ENCODE measurements around the gene CBLC.

Gene CBLC

GRCh38 chr19:44846455-44847143 lies 68.9 kb downstream of the CBLC start:
- Histone ChIP-seq H3K36me3 (replicated peaks in 1 of 2; ENCODE audit: control insufficient read depth in 2 of 2, insufficient read depth in 2 of 2, low read length in 2 of 2) (peaks cover 4 to 14% of the 10 kb centered on the region in 2 donors), H3K79me1 (ENCODE audit: low read depth, low read length) (peaks cover 11% of the 10 kb centered on the region), H3K9me3 (replicated peaks in 1 of 2; ENCODE audit: control insufficient read depth in 2 of 2, insufficient read depth in 1 of 2, low read depth in 1 of 2, low read length in 2 of 2) (no peaks in the 10 kb centered on the region), H3K27me3 (ENCODE audit: control insufficient read depth in 3 of 3, insufficient read depth in 3 of 3, low read depth in 1 of 3, low read length in 3 of 3) (no peaks in the 10 kb centered on the region), H3K4me1 (ENCODE audit: control insufficient read depth in 2 of 2, insufficient read depth in 1 of 2, low read depth in 1 of 2, low read length in 2 of 2) (peaks cover 19 to 21% of the 10 kb centered on the region in 2 donors), H3K14ac (ENCODE audit: low read length) (peak overlapping the region; percentile 95), H3K9ac (ENCODE audit: low read depth, low read length, poor library complexity) (peak overlapping the region; percentile 99), H3K4me2 (ENCODE audit: insufficient read depth, low read length, poor library complexity, severe bottlenecking) (peak overlapping the region; percentile 99), H4K91ac (ENCODE audit: low read depth, low read length, poor library complexity) (no peak overlapping the region), H3K4ac (ENCODE audit: low read length) (peak overlapping the region; percentile 90), H3K27ac (replicated peaks; ENCODE audit: low read length) (peak overlapping the region; percentile 97), H2BK12ac (ENCODE audit: low read length) (peak overlapping the region; percentile 99), H3K4me3 (ENCODE audit: low read length in 2 of 2) (peak overlapping the region; percentile 65 to 98), H4K8ac (ENCODE audit: low read depth, low read length) (no peak overlapping the region), H2BK120ac (ENCODE audit: low read depth, low read length) (peak overlapping the region; percentile 92), H3K23ac (ENCODE audit: low read depth, low read length, poor library complexity) (peak overlapping the region; percentile 98), H2BK5ac (ENCODE audit: low read length) (peak overlapping the region; percentile 100), H2BK15ac (ENCODE audit: low read length) (peak overlapping the region; percentile 99), H3K18ac (ENCODE audit: low read length) (peak overlapping the region; percentile 100), H2AFZ (ENCODE audit: low read length) (peak overlapping the region; percentile 96), H2AK5ac (ENCODE audit: low read depth, low read length) (peak overlapping the region; percentile 100)
- DNase-seq (ENCODE audit: low spot score), result peak; percentile 89
- no CpG with 5 or more reads among the region's 51 CpGs for WGBS, 2 donors (ENCODE audit: extremely low coverage in 2 of 2, insufficient read length in 2 of 2, insufficient replicate concordance in 1 of 2)

- peak overlapping the region; percentile 93 for H2BK120ac ChIP-seq (ENCODE audit: low read depth, low read length)
- no CpG with 5 or more reads among the region's 47 CpGs for WGBS, 2 donors (ENCODE audit: extremely low coverage in 2 of 2, insufficient read length in 2 of 2, insufficient replicate concordance in 1 of 2)
- DNase-seq (ENCODE audit: low spot score), result peak; percentile 43
- H3K79me1 ChIP-seq (ENCODE audit: low read depth, low read length), result peaks cover 13% of the 10 kb centered on the region
- H2BK5ac ChIP-seq (ENCODE audit: low read length), result peak overlapping the region; percentile 100
- peaks cover 5 to 17% of the 10 kb centered on the region in 2 donors for H3K36me3 ChIP-seq (replicated peaks in 1 of 2; ENCODE audit: control insufficient read depth in 2 of 2, insufficient read depth in 2 of 2, low read length in 2 of 2)
- peak overlapping the region; percentile 39 for H3K4ac ChIP-seq (ENCODE audit: low read length)
- H3K14ac ChIP-seq (ENCODE audit: low read length), result peak overlapping the region; percentile 47
- H3K9ac ChIP-seq (ENCODE audit: low read depth, low read length, poor library complexity), result peak overlapping the region; percentile 78
- H4K91ac ChIP-seq (ENCODE audit: low read depth, low read length, poor library complexity), result no peak overlapping the region
- H3K9me3 ChIP-seq (replicated peaks in 1 of 2; ENCODE audit: control insufficient read depth in 2 of 2, insufficient read depth in 1 of 2, low read depth in 1 of 2, low read length in 2 of 2), result no peaks in the 10 kb centered on the region
- H3K18ac ChIP-seq (ENCODE audit: low read length), result peak overlapping the region; percentile 96
- no peak overlapping the region for H4K8ac ChIP-seq (ENCODE audit: low read depth, low read length)
- H3K4me1 ChIP-seq (ENCODE audit: control insufficient read depth in 2 of 2, insufficient read depth in 1 of 2, low read depth in 1 of 2, low read length in 2 of 2), result peaks cover 19 to 22% of the 10 kb centered on the region in 2 donors
- no peak overlapping the region for H2BK12ac ChIP-seq (ENCODE audit: low read length)
- H3K23ac ChIP-seq (ENCODE audit: low read depth, low read length, poor library complexity), result peak overlapping the region; percentile 25
- peak overlapping the region; percentile 99 for H3K4me2 ChIP-seq (ENCODE audit: insufficient read depth, low read length, poor library complexity, severe bottlenecking)
- peak overlapping the region; percentile 65 for H2BK15ac ChIP-seq (ENCODE audit: low read length)
- no peaks in the 10 kb centered on the region for H3K27me3 ChIP-seq (ENCODE audit: control insufficient read depth in 3 of 3, insufficient read depth in 3 of 3, low read depth in 1 of 3, low read length in 3 of 3)
- peak overlapping the region; percentile 96 for H2AFZ ChIP-seq (ENCODE audit: low read length)
- H3K27ac ChIP-seq (replicated peaks; ENCODE audit: low read length), result peak overlapping the region; percentile 97
- peak overlapping the region; percentile 79 for H2AK5ac ChIP-seq (ENCODE audit: low read depth, low read length)
- H3K4me3 ChIP-seq (ENCODE audit: low read length in 2 of 2), result peak overlapping the region; percentile 65 to 98
Measured at GRCh38 chr19:44847144-44848035, 69.7 kb downstream of the CBLC start.

- H2AFZ ChIP-seq (ENCODE audit: low read length), result peak overlapping the region; percentile 96
Measured at GRCh38 chr19:44848036-44848811, 70.5 kb downstream of the CBLC start.

More at GRCh38 chr19:44848036-44848811, 70.5 kb downstream of the CBLC start:
- no CpG with 5 or more reads among the region's 19 CpGs for WGBS, 2 donors (ENCODE audit: extremely low coverage in 2 of 2, insufficient read length in 2 of 2, insufficient replicate concordance in 1 of 2)
- Histone ChIP-seq H4K8ac (ENCODE audit: low read depth, low read length) (no peak overlapping the region), H2BK15ac (ENCODE audit: low read length) (peak overlapping the region; percentile 65), H3K27me3 (ENCODE audit: control insufficient read depth in 3 of 3, insufficient read depth in 3 of 3, low read depth in 1 of 3, low read length in 3 of 3) (no peaks in the 10 kb centered on the region), H3K18ac (ENCODE audit: low read length) (peak overlapping the region; percentile 96), H2BK5ac (ENCODE audit: low read length) (peak overlapping the region; percentile 100), H3K4ac (ENCODE audit: low read length) (no peak overlapping the region), H3K79me1 (ENCODE audit: low read depth, low read length) (peaks cover 13% of the 10 kb centered on the region), H2BK12ac (ENCODE audit: low read length) (no peak overlapping the region), H3K4me2 (ENCODE audit: insufficient read depth, low read length, poor library complexity, severe bottlenecking) (peak overlapping the region; percentile 99), H3K23ac (ENCODE audit: low read depth, low read length, poor library complexity) (peak overlapping the region; percentile 26), H3K9ac (ENCODE audit: low read depth, low read length, poor library complexity) (peak overlapping the region; percentile 72), H3K9me3 (replicated peaks in 1 of 2; ENCODE audit: control insufficient read depth in 2 of 2, insufficient read depth in 1 of 2, low read depth in 1 of 2, low read length in 2 of 2) (no peaks in the 10 kb centered on the region), H3K4me1 (ENCODE audit: control insufficient read depth in 2 of 2, insufficient read depth in 1 of 2, low read depth in 1 of 2, low read length in 2 of 2) (peaks cover 19 to 22% of the 10 kb centered on the region in 2 donors), H2BK120ac (ENCODE audit: low read depth, low read length) (peak overlapping the region; percentile 93), H3K14ac (ENCODE audit: low read length) (peak overlapping the region; percentile 47), H3K4me3 (ENCODE audit: low read length in 2 of 2) (peak overlapping the region; percentile 65 to 98), H2AK5ac (ENCODE audit: low read depth, low read length) (peak overlapping the region; percentile 79), H3K27ac (replicated peaks; ENCODE audit: low read length) (peak overlapping the region; percentile 97), H4K91ac (ENCODE audit: low read depth, low read length, poor library complexity) (peak overlapping the region; percentile 38), H3K36me3 (replicated peaks in 1 of 2; ENCODE audit: control insufficient read depth in 2 of 2, insufficient read depth in 2 of 2, low read length in 2 of 2) (peaks cover 6 to 20% of the 10 kb centered on the region in 2 donors)
- peak; percentile 24 for DNase-seq (ENCODE audit: low spot score)
